ENCODE data around the gene SCTR.

Gene SCTR

GRCh38 chr2:119522671-119523070 lies 1.6 kb downstream of the SCTR start:
- DNase-seq, result no peak

DNA sequence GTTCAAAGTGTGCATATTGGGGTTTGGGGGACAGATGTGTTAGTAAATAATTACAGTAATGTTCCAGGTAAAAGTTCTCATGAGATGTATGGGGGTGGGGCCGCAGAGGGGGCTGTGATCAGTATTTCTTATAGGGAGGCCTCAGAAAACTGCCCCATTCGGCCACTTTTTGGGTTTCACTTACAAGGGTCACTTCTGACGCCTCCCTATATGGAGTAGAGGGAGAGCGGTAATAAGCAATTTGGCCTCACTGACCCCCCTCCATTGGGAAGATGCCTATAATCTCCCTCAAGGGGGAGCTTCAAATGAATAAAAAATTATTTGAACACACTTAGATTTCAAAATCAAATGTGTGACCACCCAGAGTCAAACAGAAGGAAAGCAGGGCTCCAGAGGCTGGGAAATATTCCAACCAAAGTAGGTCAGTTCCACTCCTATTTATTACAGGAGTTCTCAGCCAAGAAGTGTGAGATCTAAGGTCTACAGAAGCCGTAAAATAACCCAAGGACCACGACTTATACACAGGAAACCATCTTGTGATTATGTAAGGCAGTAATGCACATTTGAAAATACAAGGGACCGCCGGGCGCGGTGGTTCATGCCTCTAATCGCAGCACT lies 2.7 kb downstream of the SCTR start:
- DNase-seq, result no peak

GRCh38 chr2:119520696-119521432 lies 3.4 kb downstream of the SCTR start:
- no peak for DNase-seq

GRCh38 chr2:119519057-119519408 lies 5.2 kb downstream of the SCTR start:
- no peak for DNase-seq

- no peak for DNase-seq
Measured at GRCh38 chr2:119518401-119519056, 5.8 kb downstream of the SCTR start.

DNA sequence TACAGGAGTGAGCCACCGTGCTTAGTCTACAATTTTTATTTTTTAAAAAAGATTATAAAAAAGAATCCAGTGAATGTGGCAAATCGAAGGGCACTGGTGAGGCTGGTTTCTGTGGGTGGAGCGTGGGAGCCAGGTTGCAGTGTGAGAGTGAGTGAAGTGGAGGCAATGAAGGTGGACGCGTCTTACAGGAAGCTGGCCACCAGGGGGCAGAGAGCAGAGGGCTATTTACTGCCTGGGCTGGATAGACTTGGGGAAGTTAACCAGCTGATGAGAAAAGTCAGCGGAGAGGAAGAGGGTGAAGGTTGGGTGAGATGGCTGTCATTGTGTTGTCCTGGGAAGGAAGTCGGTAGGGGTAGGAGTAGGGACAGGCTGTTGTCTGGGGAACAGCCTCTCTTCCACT lies 6.8 kb downstream of the SCTR start:
- no peak for DNase-seq

GRCh38 chr2:119516121-119516520 lies 8.2 kb downstream of the SCTR start:
- no peak for DNase-seq

GRCh38 chr2:119513832-119514231 lies 10.5 kb downstream of the SCTR start:
- DNase-seq, result no peak

DNA sequence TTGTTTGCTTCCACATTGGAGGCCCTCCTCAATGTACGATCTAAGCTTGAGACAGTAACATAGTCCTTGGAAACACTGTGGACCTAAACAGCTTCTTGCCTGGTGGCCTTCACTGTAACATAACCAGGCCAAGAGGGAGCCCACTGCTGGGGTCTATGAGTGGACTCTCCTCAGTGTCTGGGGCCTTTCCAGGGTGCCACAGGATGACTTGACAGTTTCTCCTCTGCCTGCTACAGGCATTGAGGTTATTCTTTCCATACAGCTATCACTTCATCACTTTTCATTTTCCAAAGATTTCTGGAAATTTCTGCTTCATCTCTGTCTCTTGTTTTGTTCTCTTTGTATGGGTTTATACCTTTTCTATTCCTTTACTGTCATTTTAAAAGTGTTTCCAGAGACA lies 11.3 kb downstream of the SCTR start:
- DNase-seq, result no peak

- DNase-seq, result no peak
Measured at GRCh38 chr2:119511989-119512388, 12.3 kb downstream of the SCTR start.

GRCh38 chr2:119508756-119509155 lies 15.5 kb downstream of the SCTR start:
- DNase-seq, result no peak

DNA sequence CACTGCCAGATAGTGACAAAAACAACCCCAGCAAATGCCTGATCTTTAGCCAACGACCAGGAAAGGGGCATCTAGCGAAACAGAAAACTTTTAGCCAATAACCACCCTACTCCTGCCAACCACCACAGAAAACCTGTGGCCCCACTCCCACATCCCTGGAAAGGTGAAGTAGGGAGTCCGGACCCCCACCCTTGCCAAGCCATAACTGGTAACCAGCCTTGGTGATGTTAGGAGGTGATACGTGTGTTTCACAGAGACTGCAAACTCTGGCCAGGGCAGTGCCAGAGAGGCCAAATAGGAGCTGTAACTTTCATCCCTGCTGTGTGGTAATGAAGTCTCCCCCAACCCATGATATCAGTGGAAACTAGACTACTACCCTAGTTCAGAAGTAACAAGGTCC lies 27.6 kb downstream of the SCTR start:
- no peak for DNase-seq

GRCh38 chr2:119495948-119496347 lies 28.3 kb downstream of the SCTR start:
- DNase-seq, result no peak

DNA sequence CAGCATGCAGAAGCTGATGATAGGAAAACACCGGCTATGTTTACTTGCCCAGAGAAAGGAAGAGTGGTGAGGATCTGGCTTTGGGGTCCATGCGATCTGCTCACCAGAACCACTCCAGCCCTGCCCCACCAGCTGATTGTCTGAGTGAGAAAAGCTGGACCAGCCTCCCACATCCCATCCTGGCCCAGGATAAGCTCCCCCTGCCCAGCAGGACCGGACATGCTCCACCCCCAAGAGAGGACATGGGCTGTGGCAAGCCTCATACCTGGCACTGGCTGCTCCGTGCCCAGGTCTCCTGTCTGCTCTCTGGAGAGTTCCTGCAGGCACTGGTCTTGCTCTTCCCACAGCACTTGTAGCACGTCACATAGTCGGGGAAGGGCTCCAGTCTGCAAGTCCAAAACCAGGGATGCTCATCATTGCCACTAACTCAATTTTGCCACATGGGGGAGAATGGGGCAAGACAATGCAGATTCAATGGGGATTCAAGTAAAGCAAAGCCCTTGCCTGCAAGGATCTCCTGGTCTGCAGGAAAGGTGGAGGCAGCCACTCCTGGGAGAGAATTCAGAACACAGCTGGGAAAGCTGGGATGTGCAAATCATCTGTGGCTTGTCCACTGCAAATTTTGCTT lies 30.0 kb downstream of the SCTR start:
- no peak for DNase-seq

- no peak for DNase-seq
Measured at GRCh38 chr2:119491776-119492525, 32.3 kb downstream of the SCTR start.

- no peak for DNase-seq
Measured at GRCh38 chr2:119490653-119491195, 33.6 kb downstream of the SCTR start.

DNA sequence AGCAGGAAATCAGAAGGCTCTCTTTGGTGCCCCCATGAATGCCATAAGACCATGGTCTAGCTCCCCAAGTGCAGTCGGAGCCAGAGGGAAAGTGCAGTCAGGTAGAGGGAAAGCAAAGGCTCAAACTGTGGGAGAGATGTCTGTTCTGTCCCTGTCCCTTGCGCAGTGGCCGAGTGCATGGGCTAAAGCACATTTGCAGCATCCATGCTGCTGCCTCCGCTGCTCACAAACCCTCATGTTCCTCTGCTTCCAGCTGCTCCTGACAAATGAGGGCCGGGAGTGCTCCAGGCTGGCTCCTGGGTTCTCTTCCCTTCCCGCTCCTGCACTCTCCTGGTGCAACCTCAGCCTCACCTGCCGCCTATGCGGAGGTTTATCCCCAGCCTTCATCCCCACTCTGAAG lies 34.2 kb downstream of the SCTR start:
- no peak for DNase-seq

DNA sequence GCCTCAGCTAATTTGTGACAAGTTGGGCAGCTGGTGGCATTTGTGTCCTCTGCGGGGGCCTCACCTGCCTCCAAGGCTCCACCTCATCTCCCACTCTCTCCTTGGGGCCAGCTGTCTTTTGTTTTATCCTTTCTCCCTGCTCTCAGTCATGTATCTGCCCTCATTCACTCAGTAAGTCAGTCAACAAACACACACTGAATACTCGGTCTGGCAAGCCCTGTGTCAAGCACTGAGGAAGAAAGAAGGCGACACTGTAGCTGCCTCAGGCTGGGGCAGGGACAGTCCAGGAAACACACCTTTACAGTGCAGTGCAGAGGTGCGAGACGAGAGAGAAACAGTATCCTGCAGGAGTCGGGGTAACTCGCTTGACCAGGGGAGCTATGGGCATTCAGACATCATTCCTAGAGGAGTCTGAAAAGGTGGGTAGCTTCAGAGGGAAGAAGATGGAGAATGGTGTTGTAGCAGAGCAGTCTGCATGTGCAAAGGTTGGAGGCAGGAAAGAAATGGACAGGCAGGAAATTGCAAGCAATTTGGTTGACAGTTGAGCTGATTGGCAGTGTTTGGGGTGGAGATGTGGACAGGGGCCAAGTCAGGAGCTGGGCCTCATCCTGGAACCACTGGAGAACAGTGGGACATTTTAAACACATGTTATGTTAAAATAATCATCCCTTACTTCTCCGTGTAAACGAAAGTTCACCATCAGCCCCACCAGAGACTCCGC lies 34.9 kb downstream of the SCTR start:
- DNase-seq, result no peak

GRCh38 chr2:119488245-119489214 lies 35.8 kb downstream of the SCTR start:
- DNase-seq, result no peak

- DNase-seq, result no peak
Measured at GRCh38 chr2:119487434-119488244, 36.6 kb downstream of the SCTR start.
